GM12878 (cell line): Measurements from ENCODE around the gene MYO7A.

ENCODE experiments used
- ESRRA ChIP-seq: IDR thresholded peaks from 2 replicates; pipeline ENCODE4 v1.6.1; 2012; ENCODE audit warnings: mild to moderate bottlenecking, low read length, improper control_type of control experiment
- ETV6 ChIP-seq, 2 experiments: fragments of 450-650 bp in 1 of 2; IDR thresholded peaks in 1 of 2; conservative IDR thresholded peaks in 1 of 2; 2 replicates each; pipeline ENCODE4 v1.6.1; 2014; ENCODE audit warnings: antibody characterized with exemption in 1 of 2, borderline replicate concordance in 1 of 2, low read depth in 1 of 2, mild to moderate bottlenecking in 1 of 2, moderate library complexity in 1 of 2
- ZNF274 ChIP-seq: IDR thresholded peaks from one replicate; pipeline ENCODE4 v1.8.0; 2011; ENCODE audit not compliant: insufficient read length, insufficient read depth
- TF ChIP-seq, protein P1 (sequence below): IDR thresholded peaks from 2 replicates; pipeline ENCODE4 v1.6.1; 2011; ENCODE audit warnings: low read depth, low read length, improper control_type of control experiment, borderline replicate concordance
- TF ChIP-seq, protein P2 (sequence below): fragments of 450-650 bp; IDR thresholded peaks from 2 replicates; pipeline ENCODE4 v1.6.1; 2014; ENCODE audit warnings: mild to moderate bottlenecking

DNA sequence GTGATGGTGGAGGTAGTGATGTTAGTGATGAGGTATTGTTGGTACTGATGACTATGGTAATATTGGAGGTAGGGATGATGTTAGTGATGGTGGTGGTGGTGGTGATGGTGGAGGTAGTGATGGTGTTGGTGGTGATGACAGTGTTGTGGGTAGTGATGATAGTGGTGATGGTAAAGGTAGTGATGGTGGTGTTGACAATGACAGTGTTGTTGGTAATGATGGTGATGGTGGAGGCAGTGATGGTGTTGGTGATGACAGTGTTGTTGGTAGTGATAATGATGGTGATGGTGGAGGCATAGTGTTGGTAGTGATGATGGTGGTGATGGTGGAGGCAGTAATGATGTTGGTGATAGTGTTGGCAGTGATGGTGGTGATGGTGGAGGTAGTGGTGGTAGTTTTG, 65.1 kb downstream of the MYO7A start:
- TF ChIP-seq, protein P1, sequence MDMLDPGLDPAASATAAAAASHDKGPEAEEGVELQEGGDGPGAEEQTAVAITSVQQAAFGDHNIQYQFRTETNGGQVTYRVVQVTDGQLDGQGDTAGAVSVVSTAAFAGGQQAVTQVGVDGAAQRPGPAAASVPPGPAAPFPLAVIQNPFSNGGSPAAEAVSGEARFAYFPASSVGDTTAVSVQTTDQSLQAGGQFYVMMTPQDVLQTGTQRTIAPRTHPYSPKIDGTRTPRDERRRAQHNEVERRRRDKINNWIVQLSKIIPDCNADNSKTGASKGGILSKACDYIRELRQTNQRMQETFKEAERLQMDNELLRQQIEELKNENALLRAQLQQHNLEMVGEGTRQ = no peak
- TF ChIP-seq ZNF274 = no peak
- no peak for TF ChIP-seq ETV6 (conservative IDR thresholded peaks at IDR 0.05 in 1 of 2, IDR thresholded peaks at IDR 0.05 in 1 of 2; ENCODE audit: borderline replicate concordance in 1 of 2, low read depth in 1 of 2)
- TF ChIP-seq, protein P2, sequence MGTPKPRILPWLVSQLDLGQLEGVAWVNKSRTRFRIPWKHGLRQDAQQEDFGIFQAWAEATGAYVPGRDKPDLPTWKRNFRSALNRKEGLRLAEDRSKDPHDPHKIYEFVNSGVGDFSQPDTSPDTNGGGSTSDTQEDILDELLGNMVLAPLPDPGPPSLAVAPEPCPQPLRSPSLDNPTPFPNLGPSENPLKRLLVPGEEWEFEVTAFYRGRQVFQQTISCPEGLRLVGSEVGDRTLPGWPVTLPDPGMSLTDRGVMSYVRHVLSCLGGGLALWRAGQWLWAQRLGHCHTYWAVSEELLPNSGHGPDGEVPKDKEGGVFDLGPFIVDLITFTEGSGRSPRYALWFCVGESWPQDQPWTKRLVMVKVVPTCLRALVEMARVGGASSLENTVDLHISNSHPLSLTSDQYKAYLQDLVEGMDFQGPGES = no peak
- no peak for TF ChIP-seq ESRRA
